Upper lobe of left lung (tissue), 6 donors: Measurements from ENCODE around the gene ITGBL1. TPM values are rescaled to one million over a fixed set of nuclear protein-coding genes. Genes with fewer than 3 reads are reported as not detected.

ENCODE experiments used
- ATAC-seq, 2 donors: fragments of 200-7000 bp; cut with Tn5 transposase; one replicate each; pipeline ENCODE4 v1.9.1; 2022; ENCODE audit warnings: mild to moderate bottlenecking in 2 of 2, moderate library complexity in 2 of 2; ENCODE audit not compliant: low FRiP score in 2 of 2
- DNase-seq, 2 donors: peaks; one replicate each; pipeline ENCODE4 v3.0.0-alpha.2; 2019 to 2020
- H3K27ac ChIP-seq, 4 donors: fragments of 200-600 bp; sonication (generic); one replicate each; pipeline ENCODE4 v1.5.1; 2016 to 2019
- H3K27me3 ChIP-seq, 4 donors: fragments of 200-600 bp; sonication (generic); one replicate each; pipeline ENCODE4 v1.5.1; 2017 to 2019
- H3K36me3 ChIP-seq, 4 donors: fragments of 200-600 bp; sonication (generic); one replicate each; pipeline ENCODE4 v1.5.1; 2016 to 2019
- H3K4me1 ChIP-seq, 4 donors: fragments of 200-600 bp; sonication (generic); one replicate each; pipeline ENCODE4 v1.5.1; 2018 to 2019
- H3K4me3 ChIP-seq, 4 donors: fragments of 200-600 bp; sonication (generic); one replicate each; pipeline ENCODE4 v1.5.1; 2017 to 2019; ENCODE audit warnings: mild to moderate bottlenecking in 2 of 4, moderate library complexity in 1 of 4
- H3K9me3 ChIP-seq, 4 donors: fragments of 200-600 bp; sonication (generic); one replicate each; pipeline ENCODE4 v1.5.1; 2018 to 2019
- EP300 ChIP-seq, 4 donors: sonication (generic); formaldehyde crosslinking; IDR thresholded peaks; one replicate each; pipeline ENCODE4 v1.5.1; 2017; ENCODE audit warnings: antibody characterized with exemption in 4 of 4, control low read depth in 2 of 4
- POLR2A ChIP-seq, 4 donors: fragments of 450-650 bp; IDR thresholded peaks; one replicate each; pipeline ENCODE4 v1.5.1; 2016 to 2017; ENCODE audit warnings: antibody characterized with exemption in 4 of 4, mild to moderate bottlenecking in 2 of 4
- POLR2AphosphoS5 ChIP-seq, 2 donors: sonication (generic); formaldehyde crosslinking; IDR thresholded peaks; one replicate each; pipeline ENCODE4 v1.5.1; 2017; ENCODE audit warnings: antibody characterized with exemption in 2 of 2
- WGBS, 2 donors: methylation state at CpG; one replicate each; pipeline ENCODE4 v1.1.5; 2017 to 2018; 5-methylcytosine and 5-hydroxymethylcytosine counted together
- total RNA-seq, 6 donors: library from RNA; depleted of rRNA in 4 of 6; stranded (reverse); fragments of >200 nt in 4 of 6; gene quantifications; one replicate each; pipeline versions ENCODE4 v1.1.0 to v1.2.1, GENCODE V29; 2016 to 2021
- TF ChIP-seq, protein P1 (sequence below), 6 experiments: fragments of 450-650 bp in 4 of 6; fragments of 200-600 bp in 2 of 6; sonication (generic) in 2 of 6; IDR thresholded peaks; one replicate each; pipeline ENCODE4 v1.5.1; 2016 to 2019; ENCODE audit warnings: antibody characterized with exemption in 6 of 6
- donor health status: DM: no; HTN: no; CAD: no; lungs with moderate emphysema.
- donor health status: DM: no; HTN: yes; CAD: no; lungs with severe emphysema.

The ITGBL1 gene
- total RNA-seq, 6 donors from 2014 or later: 5.2 to 51.9 (median 21.9) TPM

DNA sequence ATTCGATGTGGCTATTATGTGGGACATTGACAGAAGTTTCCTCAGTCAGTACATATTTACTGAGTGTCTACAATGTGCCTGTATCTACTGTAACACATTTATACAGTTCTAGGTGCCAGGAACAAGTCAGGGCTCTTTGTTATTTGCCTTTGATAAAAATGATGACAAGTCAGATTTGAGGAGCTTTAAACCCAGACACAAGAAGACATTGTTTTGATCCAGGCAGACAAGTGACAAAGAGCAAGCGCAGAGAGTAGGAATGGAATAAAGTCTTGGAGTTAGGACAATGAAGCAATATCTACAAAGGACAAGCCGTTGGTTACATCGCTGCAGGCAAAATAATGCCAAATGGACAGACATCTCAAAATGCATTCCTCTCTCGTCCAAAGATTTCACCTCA lies 70.1 kb downstream of the ITGBL1 start:
- TF ChIP-seq POLR2AphosphoS5 (IDR thresholded peaks at IDR 0.05) (no peak), EP300 (IDR thresholded peaks at IDR 0.05) (no peak), POLR2A (IDR thresholded peaks at IDR 0.05) (no peak)
- TF ChIP-seq, protein P1, sequence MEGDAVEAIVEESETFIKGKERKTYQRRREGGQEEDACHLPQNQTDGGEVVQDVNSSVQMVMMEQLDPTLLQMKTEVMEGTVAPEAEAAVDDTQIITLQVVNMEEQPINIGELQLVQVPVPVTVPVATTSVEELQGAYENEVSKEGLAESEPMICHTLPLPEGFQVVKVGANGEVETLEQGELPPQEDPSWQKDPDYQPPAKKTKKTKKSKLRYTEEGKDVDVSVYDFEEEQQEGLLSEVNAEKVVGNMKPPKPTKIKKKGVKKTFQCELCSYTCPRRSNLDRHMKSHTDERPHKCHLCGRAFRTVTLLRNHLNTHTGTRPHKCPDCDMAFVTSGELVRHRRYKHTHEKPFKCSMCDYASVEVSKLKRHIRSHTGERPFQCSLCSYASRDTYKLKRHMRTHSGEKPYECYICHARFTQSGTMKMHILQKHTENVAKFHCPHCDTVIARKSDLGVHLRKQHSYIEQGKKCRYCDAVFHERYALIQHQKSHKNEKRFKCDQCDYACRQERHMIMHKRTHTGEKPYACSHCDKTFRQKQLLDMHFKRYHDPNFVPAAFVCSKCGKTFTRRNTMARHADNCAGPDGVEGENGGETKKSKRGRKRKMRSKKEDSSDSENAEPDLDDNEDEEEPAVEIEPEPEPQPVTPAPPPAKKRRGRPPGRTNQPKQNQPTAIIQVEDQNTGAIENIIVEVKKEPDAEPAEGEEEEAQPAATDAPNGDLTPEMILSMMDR (IDR thresholded peaks at IDR 0.05): no peak
- Histone ChIP-seq H3K4me1 (no peaks in the 10 kb centered on the region), H3K27ac (no peak overlapping the region), H3K9me3 (no peaks in the 10 kb centered on the region), H3K4me3 (no peak overlapping the region), H3K36me3 (no peaks in the 10 kb centered on the region), H3K27me3 (no peaks in the 10 kb centered on the region)
- WGBS, 2 donors: 78 to 81% methylated on average over 5 of the region's 5 CpGs
- no peak for DNase-seq
- ATAC-seq: no peak

DNA sequence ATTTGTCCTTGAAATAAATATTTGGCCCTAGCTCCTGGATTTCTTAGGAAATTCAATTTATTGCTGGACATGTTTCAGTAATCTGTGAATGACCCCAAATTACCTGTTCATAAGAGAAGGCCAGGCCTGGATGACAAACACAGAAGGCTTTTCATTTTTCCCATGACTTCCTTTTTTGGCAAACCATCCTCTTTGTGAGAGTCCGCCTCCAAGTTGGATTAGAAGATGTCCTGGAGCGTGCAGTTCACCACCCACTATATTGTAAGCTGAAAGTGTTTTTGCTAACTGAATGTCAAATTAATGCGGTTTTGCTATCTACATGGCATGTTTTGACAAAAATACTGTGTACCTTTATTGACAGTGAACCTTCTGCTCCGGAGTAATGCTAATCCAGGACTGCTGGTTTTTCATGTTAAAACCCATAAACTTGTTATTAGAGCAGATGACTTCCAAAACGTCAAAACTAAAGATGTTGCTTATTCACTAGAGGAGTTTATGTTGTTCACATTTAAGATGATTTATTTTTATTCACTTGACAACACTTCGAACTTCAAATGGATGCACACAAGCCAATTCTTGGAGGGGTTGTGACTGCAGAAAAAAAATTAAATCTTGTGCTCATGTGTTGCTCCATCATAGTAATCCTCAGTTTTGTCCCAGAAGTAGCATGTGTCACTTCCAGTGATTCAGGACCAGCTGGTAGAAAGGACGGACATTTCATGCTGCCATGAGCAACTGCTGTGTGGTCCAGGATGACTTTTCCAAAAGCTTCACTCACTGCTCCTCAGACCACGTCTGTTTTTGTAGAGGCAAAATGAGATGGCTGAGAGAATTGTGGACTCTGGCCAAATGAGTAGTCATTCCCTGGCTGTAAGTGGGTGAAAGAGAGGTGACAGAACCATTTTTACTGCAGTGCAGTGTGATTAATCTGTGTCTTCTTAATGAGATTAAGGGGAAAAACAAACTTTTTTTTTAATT lies 71.0 kb downstream of the ITGBL1 start:
- DNase-seq: no peak
- 65 to 71% methylated on average over 8 of the region's 8 CpGs for WGBS, 2 donors
- ATAC-seq: peak in 1 of 2 donors; percentile 56

DNA sequence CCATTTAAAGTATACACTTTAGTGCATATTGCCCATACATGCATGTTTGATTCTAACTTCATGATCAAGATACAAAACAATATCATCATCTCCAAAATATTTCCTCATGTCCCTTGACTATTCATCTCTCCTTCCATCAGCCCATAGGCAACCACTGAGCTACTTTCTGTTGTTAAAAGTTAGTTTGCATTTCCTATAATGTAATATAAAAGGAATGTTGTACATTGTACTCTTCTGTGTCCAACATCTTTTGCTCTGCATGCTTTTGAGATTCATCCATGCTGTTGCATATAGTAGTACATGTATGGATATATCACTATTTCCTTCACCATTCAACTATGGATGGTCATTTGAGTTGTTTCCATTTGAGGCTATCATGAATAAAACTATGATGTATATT lies 74.7 kb downstream of the ITGBL1 start:
- DNase-seq (no peak), ATAC-seq (no peak)
- Histone ChIP-seq H3K9me3 (no peaks in the 10 kb centered on the region), H3K36me3 (no peaks in the 10 kb centered on the region), H3K4me3 (no peak overlapping the region), H3K27ac (no peak overlapping the region), H3K27me3 (no peaks in the 10 kb centered on the region), H3K4me1 (no peaks in the 10 kb centered on the region)
- TF ChIP-seq POLR2A (IDR thresholded peaks at IDR 0.05): no peak
- TF ChIP-seq POLR2AphosphoS5 (IDR thresholded peaks at IDR 0.05): no peak
- TF ChIP-seq, protein P1 (IDR thresholded peaks at IDR 0.05): no peak
- TF ChIP-seq EP300 (IDR thresholded peaks at IDR 0.05): no peak

More for the DNA sequence above, 71.0 kb downstream of the ITGBL1 start:
- Histone ChIP-seq H3K4me1 (no peaks in the 10 kb centered on the region), H3K36me3 (no peaks in the 10 kb centered on the region), H3K9me3 (no peaks in the 10 kb centered on the region), H3K4me3 (no peak overlapping the region), H3K27ac (no peak overlapping the region), H3K27me3 (no peaks in the 10 kb centered on the region)
- TF ChIP-seq POLR2AphosphoS5 (IDR thresholded peaks at IDR 0.05) (no peak), POLR2A (IDR thresholded peaks at IDR 0.05) (no peak), EP300 (IDR thresholded peaks at IDR 0.05) (no peak)
- TF ChIP-seq, protein P1 (IDR thresholded peaks at IDR 0.05): no peak

DNA sequence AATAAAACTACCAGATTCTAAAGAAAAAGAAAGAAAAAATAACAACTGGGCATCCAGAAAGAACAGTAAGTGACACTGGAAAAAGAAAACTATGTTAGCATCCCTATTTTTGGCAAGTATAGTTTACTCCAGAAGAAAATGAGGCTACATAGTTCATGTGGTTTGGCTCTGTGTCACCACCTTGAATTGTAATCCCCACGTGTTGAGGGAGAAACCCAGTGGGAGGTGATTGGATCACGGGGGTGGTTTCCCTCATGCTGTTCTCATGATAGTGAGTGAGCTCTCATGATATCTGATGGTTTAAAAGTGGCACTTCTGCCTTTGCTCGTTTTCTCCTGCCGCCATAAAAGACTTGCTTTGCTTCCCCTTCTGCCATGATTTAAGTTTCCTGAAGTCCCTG lies 76.9 kb downstream of the ITGBL1 start:
- DNase-seq (no peak), ATAC-seq (peak in 1 of 2 donors; percentile 68)
- no peaks in the 10 kb centered on the region for H3K4me1 ChIP-seq
- H3K9me3 ChIP-seq: no peaks in the 10 kb centered on the region
- no peaks in the 10 kb centered on the region for H3K27me3 ChIP-seq
- no peak for TF ChIP-seq EP300 (IDR thresholded peaks at IDR 0.05)
- no peak for TF ChIP-seq POLR2AphosphoS5 (IDR thresholded peaks at IDR 0.05)
- TF ChIP-seq, protein P1 (IDR thresholded peaks at IDR 0.05): no peak
- TF ChIP-seq POLR2A (IDR thresholded peaks at IDR 0.05): no peak
- no peak overlapping the region for H3K4me3 ChIP-seq
- 26 to 34% methylated on average over 4 of the region's 4 CpGs for WGBS, 2 donors
- no peak overlapping the region for H3K27ac ChIP-seq
- no peaks in the 10 kb centered on the region for H3K36me3 ChIP-seq
